Stimulated activated naive CD8-positive, alpha-beta T cell treated with anti-CD3 and anti-CD28 coated beads, Interleukin-15, amount 100 ng/mL, for 72 hours (primary cell): ENCODE results near the gene GRM2.

Source experiments
- ATAC-seq: fragments of 150-1000 bp; cut with Tn5 transposase; 2 replicates; pipeline ENCODE4 v1.10.0; 2021; ENCODE audit warnings: mild to moderate bottlenecking, moderate library complexity
- DNase-seq, 2 donors: peaks; one replicate each; pipeline ENCODE4 v3.0.0; 2021 to 2022
- H3K27ac Mint-ChIP-seq, 2 donors: one replicate each; pipeline ENCODE4 v1.8.0; 2022; ENCODE audit warnings: mild to moderate bottlenecking in 2 of 2, mixed read lengths in 2 of 2, moderate library complexity in 2 of 2
- H3K27me3 Mint-ChIP-seq: one replicate; pipeline ENCODE4 v1.8.0; 2022; ENCODE audit warnings: mixed read lengths
- H3K4me1 Mint-ChIP-seq: one replicate; pipeline ENCODE4 v1.8.0; 2022; ENCODE audit warnings: mild to moderate bottlenecking, mixed read lengths
- H3K4me3 Mint-ChIP-seq, 2 donors: one replicate each; pipeline ENCODE4 v1.8.0; 2022; ENCODE audit warnings: mild to moderate bottlenecking in 2 of 2, mixed read lengths in 2 of 2, moderate library complexity in 1 of 2
- H3K9me3 Mint-ChIP-seq, 2 donors: one replicate each; pipeline ENCODE4 v1.8.0; 2022; ENCODE audit warnings: mixed read lengths in 2 of 2

GRM2 gene

DNA sequence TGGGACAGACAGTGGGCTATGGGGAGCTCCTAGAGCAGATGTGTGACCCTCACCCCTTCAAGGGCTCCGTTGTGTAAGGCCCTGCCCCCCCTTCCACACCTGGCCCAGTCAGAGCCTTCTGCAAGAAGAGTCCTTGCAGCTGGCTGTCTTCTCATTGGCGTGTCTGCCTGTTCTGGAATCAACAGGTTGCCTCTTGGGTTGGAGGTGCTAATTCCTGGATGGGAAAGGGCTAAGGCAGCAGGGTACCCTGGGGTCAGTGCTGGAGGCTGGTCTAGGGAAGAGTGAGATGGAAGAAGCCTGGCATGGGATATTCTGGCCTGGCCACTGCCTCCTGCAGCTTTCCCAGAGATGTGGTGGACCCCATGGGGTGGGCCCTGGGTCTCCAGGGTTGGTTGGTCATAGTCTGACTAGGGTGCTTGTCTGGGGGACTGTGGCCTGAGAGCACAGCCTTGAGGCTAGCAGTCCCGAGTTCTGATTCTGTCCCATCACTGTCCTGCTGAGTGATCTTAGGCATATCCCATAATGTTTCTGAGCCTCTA, 30.7 kb upstream of the GRM2 start:
- Mint-ChIP-seq H3K27me3 (no peaks in the 10 kb centered on the region), H3K4me1 (peaks cover 92% of the 10 kb centered on the region), H3K4me3 (no peak overlapping the region), H3K9me3 (no peaks in the 10 kb centered on the region), H3K27ac (peak overlapping the region in 1 of 2 donors; percentile 55)
- ATAC-seq (no peak), DNase-seq (no peak)

- Mint-ChIP-seq H3K9me3 (no peaks in the 10 kb centered on the region), H3K27me3 (no peaks in the 10 kb centered on the region), H3K4me3 (no peak overlapping the region), H3K27ac (peak overlapping the region in 1 of 2 donors; percentile 63), H3K4me1 (peaks cover 94% of the 10 kb centered on the region)
- ATAC-seq (no peak), DNase-seq (no peak)
These were observed 29.5 kb upstream of the GRM2 start for GRCh38 chr3:51677358-51677757.

GRCh38 chr3:51678186-51678585, 28.7 kb upstream of the GRM2 start:
- DNase-seq (no peak), ATAC-seq (no peak)
- Mint-ChIP-seq H3K4me1 (peaks cover 94% of the 10 kb centered on the region), H3K4me3 (no peak overlapping the region), H3K27ac (peak overlapping the region in 1 of 2 donors; percentile 46), H3K27me3 (no peaks in the 10 kb centered on the region), H3K9me3 (no peaks in the 10 kb centered on the region)

- ATAC-seq (no peak), DNase-seq (no peak)
- Mint-ChIP-seq H3K27ac (peak overlapping the region in 1 of 2 donors; percentile 46), H3K4me1 (peaks cover 92% of the 10 kb centered on the region), H3K9me3 (no peaks in the 10 kb centered on the region), H3K4me3 (no peak overlapping the region), H3K27me3 (no peaks in the 10 kb centered on the region)
These were observed 28.2 kb upstream of the GRM2 start for GRCh38 chr3:51678641-51679040.

DNA sequence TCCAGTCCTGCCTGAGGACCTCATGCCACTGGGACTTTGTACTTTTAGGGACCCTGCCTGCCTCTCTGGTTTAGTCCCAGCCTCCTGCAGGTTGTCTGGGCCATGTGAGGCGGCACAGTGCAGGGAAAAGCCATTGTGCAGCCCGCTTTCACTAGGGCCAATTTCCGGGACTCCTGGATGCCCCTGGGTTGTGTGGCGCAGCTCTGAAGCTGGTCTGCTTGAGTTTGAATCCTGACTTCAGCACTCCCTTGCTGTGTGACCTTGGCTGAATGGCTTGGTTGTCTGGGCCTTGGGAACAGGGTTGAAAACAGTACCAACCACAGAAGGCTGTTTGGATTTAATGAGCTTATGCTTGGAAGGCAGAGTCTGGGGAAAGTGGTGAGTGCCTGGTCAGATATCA, 27.6 kb upstream of the GRM2 start:
- DNase-seq (no peak), ATAC-seq (no peak)
- Mint-ChIP-seq H3K27me3 (no peaks in the 10 kb centered on the region), H3K27ac (peak overlapping the region in 1 of 2 donors; percentile 59), H3K9me3 (no peaks in the 10 kb centered on the region), H3K4me1 (peaks cover 92% of the 10 kb centered on the region), H3K4me3 (no peak overlapping the region)

- no peak overlapping the region for H3K4me3 Mint-ChIP-seq
These were observed 27.1 kb upstream of the GRM2 start for GRCh38 chr3:51679777-51680176.

DNA sequence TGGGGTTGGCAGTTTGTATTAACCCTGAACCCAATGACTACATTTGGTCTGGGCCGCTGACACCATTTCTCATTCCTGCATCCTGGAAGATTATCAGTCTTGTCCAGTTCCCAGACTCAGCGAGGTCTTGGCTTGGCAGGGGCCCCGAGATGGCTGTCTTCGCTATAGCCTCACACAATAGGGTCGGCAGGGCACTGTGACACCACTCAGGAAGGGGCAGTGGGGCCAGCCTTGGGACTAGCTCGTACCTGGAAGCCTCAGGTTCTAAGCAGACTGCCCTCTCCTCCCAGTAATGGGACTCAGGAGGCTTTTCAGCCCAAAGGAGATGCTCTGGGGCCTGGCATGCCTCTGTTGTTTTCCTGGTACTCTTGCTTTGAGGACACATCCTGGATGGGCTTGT, 26.7 kb upstream of the GRM2 start:
- H3K27me3 Mint-ChIP-seq = no peaks in the 10 kb centered on the region
- no peak overlapping the region for H3K4me3 Mint-ChIP-seq
- no peak for ATAC-seq

More at GRCh38 chr3:51679777-51680176, 27.1 kb upstream of the GRM2 start:
- no peaks in the 10 kb centered on the region for H3K27me3 Mint-ChIP-seq
- ATAC-seq = no peak
- no peaks in the 10 kb centered on the region for H3K9me3 Mint-ChIP-seq
- peaks cover 92% of the 10 kb centered on the region for H3K4me1 Mint-ChIP-seq
- H3K27ac Mint-ChIP-seq = no peak overlapping the region
- DNase-seq = no peak

DNA sequence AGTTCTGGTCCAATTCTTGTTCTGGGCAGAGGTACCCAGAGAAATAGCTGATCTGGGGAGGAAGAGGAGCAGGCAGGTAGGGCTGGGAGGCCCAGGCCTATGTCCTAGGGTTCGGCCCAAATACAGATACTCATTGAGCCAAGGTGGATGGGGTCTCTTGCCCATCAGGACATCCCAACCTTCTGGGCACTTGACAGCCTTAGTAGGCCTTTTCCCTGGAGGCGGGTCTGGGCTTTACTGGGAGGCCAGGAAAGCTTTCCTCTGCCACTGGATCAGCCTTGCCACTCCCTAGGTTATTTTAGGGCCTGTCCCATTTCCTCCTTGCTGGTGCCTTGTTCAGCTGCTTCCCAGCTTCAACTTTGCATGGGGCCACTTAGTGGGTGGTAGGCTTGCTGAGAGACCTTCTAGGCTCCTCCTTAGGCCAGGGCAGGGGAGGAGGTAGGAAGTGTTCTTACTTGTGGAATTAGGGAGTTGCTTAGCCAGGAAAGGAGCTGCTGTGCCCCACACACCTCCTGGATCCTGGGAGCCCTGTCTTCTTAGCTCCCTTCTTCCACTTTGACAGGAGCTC, 26.1 kb upstream of the GRM2 start:
- Mint-ChIP-seq H3K4me3 (peak overlapping the region; percentile 37 to 85), H3K9me3 (no peaks in the 10 kb centered on the region), H3K4me1 (peaks cover 92% of the 10 kb centered on the region), H3K27ac (no peak overlapping the region), H3K27me3 (no peaks in the 10 kb centered on the region)
- DNase-seq (no peak), ATAC-seq (no peak)

More for the DNA sequence above, 26.7 kb upstream of the GRM2 start:
- Mint-ChIP-seq H3K9me3 (no peaks in the 10 kb centered on the region), H3K27ac (no peak overlapping the region), H3K4me1 (peaks cover 92% of the 10 kb centered on the region)
- no peak for DNase-seq

DNA sequence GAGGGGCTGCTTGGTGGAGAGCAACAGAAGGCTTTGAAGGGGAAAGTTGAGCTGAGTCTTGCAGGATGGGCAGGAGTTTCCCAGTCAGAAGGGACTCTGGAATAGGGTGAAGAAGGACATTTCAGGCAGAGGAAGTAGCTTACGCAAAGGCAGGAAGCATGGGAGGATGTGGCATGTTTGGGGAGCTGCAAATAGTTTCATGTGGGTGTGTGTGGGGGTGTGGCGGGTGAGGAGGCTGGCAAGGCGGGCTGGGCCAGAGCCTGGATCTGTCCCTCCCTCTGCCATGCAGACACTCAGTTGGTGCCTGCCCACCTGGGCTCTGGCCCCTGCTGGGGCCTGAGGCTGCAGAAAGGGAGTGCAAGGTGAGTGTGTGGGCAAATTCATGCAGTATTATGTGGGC, 25.4 kb upstream of the GRM2 start:
- peak overlapping the region; percentile 5 to 16 for H3K27ac Mint-ChIP-seq
- H3K4me3 Mint-ChIP-seq = peak overlapping the region; percentile 37 to 85
- peaks cover 92% of the 10 kb centered on the region for H3K4me1 Mint-ChIP-seq
- peak; percentile 49 for ATAC-seq
- H3K27me3 Mint-ChIP-seq = no peaks in the 10 kb centered on the region
- no peaks in the 10 kb centered on the region for H3K9me3 Mint-ChIP-seq
- DNase-seq = peak in 1 of 2 donors; percentile 41

- no peaks in the 10 kb centered on the region for H3K27me3 Mint-ChIP-seq
- no peaks in the 10 kb centered on the region for H3K9me3 Mint-ChIP-seq
- H3K4me3 Mint-ChIP-seq = peak overlapping the region; percentile 37 to 85
- DNase-seq (peak; percentile 74 to 84), ATAC-seq (peak; percentile 82)
- peak overlapping the region; percentile 4 to 6 for H3K27ac Mint-ChIP-seq
- peaks cover 93% of the 10 kb centered on the region for H3K4me1 Mint-ChIP-seq
These were observed 24.8 kb upstream of the GRM2 start for GRCh38 chr3:51682079-51682478.

DNA sequence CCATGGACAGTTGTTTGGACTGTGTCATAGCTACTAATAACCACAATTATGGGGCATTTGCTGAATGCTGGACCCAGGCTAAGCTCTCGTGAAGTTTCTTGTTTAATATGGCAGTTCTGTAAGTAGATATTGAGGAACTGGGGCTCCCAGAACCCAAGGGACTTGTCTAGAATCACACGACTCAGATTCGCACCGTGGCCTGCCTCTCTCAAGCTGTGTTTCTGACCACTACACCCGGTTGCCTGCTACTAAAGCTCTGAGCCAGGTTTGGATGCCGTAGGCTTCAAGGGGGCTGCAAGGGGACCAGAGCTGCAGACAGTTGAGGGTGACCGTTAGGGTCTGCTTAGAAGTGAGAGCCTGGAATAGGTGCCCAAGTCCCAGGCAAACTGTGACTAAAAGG, 24.3 kb upstream of the GRM2 start:
- H3K27ac Mint-ChIP-seq = no peak overlapping the region

DNA sequence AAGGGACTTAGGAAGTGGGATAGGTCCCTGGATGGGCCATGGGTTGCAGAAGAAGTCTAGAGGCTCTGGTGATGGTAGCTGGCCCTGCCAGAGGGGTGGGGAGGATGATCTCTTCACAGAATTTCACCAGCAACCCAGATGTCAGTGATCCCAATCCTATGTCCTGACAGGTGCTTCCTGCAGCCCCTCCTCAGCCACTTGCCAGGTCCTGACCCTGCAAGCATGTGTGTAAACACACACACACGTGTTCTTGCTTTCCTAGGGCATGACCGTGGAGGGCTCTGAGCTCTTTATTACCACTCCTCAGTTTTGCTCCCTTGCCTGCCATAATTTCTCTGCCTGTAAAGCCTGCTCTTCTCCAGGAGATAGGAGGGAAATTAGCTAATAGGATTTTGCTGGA, 23.3 kb upstream of the GRM2 start:
- H3K4me1 Mint-ChIP-seq = peaks cover 96% of the 10 kb centered on the region
- ATAC-seq = no peak
- no peaks in the 10 kb centered on the region for H3K9me3 Mint-ChIP-seq
- DNase-seq = no peak
- H3K27me3 Mint-ChIP-seq = no peaks in the 10 kb centered on the region
- H3K27ac Mint-ChIP-seq = no peak overlapping the region
- H3K4me3 Mint-ChIP-seq = no peak overlapping the region

More for the DNA sequence above, 24.3 kb upstream of the GRM2 start:
- H3K4me1 Mint-ChIP-seq = peaks cover 96% of the 10 kb centered on the region
- no peak overlapping the region for H3K4me3 Mint-ChIP-seq
- no peak for DNase-seq
- no peaks in the 10 kb centered on the region for H3K9me3 Mint-ChIP-seq
- ATAC-seq = no peak
- H3K27me3 Mint-ChIP-seq = no peaks in the 10 kb centered on the region

DNA sequence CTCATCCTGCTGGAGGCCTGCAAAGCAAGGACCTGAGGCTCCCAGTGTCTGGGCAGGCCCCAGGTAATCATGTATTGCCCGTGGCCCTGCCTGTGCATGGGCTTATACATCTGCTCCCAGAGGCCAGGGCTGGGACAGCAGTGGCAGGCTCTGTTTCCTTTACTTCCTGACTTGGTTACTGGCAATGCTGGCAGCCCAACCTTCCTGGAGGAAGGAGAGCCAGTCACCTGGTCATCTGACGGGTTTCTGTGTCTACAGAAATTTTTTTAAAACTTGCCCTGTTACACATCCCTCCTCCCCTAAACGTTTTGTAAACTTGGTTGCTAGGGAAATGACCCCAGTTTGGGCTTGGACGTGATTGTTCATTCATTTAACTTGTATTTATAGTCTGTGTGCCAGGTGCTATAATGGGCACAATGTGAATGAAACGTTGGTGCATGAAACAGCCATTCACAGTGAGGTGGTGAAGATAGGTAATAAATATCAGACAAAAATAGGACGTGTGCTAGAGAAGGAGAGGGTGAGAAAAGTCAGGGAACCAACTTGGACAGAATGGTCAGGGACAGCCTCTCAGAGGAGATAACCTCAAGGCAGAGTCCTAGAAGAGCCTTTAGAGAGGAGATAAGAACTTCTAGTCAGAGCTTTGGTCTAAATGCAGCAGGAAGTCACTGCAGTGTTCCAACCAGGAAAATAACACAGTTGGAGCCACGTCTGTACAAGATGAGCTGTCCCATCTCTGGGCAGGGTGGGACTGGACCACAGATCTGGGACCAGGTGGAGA, 21.7 kb upstream of the GRM2 start:
- Mint-ChIP-seq H3K4me1 (peaks cover 91% of the 10 kb centered on the region), H3K9me3 (no peaks in the 10 kb centered on the region), H3K4me3 (peak overlapping the region; percentile 71 to 83), H3K27ac (peak overlapping the region; percentile 2 to 90), H3K27me3 (no peaks in the 10 kb centered on the region)
- DNase-seq (no peak), ATAC-seq (no peak)

DNA sequence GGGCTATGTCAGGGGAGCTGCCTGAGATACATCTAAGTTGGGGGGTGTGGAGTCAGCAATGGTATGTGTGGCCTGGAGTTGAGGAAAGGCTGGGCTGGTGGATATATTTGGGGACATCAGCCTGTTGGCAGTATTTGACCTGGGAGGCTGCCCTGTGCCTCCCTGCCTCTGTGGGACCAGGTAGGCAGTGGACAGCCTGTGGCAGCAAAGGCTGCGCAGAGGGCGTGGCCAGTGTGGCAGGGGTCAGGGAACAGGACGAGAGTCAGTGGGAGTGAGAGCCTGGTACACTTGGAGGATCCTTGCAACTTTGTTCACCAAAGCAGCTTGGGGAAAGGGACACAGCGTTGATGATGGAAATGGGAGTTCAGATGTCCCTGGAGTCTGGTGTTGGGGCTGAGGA, 20.8 kb upstream of the GRM2 start:
- Mint-ChIP-seq H3K4me1 (peaks cover 83% of the 10 kb centered on the region), H3K27ac (peak overlapping the region; percentile 55 to 91), H3K4me3 (peak overlapping the region; percentile 71 to 83), H3K9me3 (no peaks in the 10 kb centered on the region), H3K27me3 (no peaks in the 10 kb centered on the region)
- no peak for DNase-seq
- ATAC-seq = no peak

GRCh38 chr3:51686512-51687215, 20.2 kb upstream of the GRM2 start:
- DNase-seq (peak; percentile 59 to 87), ATAC-seq (peak; percentile 94)
- peak overlapping the region; percentile 71 to 83 for H3K4me3 Mint-ChIP-seq
- peak overlapping the region; percentile 89 to 91 for H3K27ac Mint-ChIP-seq
- H3K27me3 Mint-ChIP-seq = no peaks in the 10 kb centered on the region
- peaks cover 77% of the 10 kb centered on the region for H3K4me1 Mint-ChIP-seq
- H3K9me3 Mint-ChIP-seq = no peaks in the 10 kb centered on the region
